Endothelial cell of umbilical vein (primary cell): ENCODE measurements around the gene SRD5A2. TPM values are rescaled to one million over a fixed set of nuclear protein-coding genes. Genes with fewer than 3 reads are reported as not detected.

ENCODE experiments used
- Bru-seq: library from RNA; stranded (reverse); fragments of 400-500 nt; gene quantifications from one replicate; lab custom pipeline; 2021; lab: Mats Ljungman, UMichigan
- BruChase-seq, 2 experiments: library from RNA; stranded (reverse); fragments of 400-500 nt; gene quantifications; one replicate each; lab custom pipeline; 2021; lab: Mats Ljungman, UMichigan
- BruUV-seq: library from RNA; stranded (reverse); fragments of 400-500 nt; replicated peaks from 2 replicates; lab custom pipeline; 2021; lab: Mats Ljungman, UMichigan
- CTCF ChIA-PET: fragments of 300-600, 350-600 bp; sonication (Branson Sonifier 250); formaldehyde crosslinking; loops from one replicate; lab custom pipeline; 2021; ENCODE audit warnings: antibody characterized with exemption, inconsistent platforms; lab: Charles Lee
- POLR2A ChIA-PET: fragments of 300-600, 350-600 bp; sonication (Branson Sonifier 250); formaldehyde crosslinking; loops from one replicate; lab custom pipeline; 2021; ENCODE audit warnings: antibody characterized with exemption, inconsistent platforms; lab: Charles Lee
- DNase-seq: peaks from one replicate; pipeline ENCODE4 v3.0.0-alpha.2; 2011; ENCODE audit warnings: low read depth, low spot score
- FAIRE-seq: peaks from 2 replicates; lab custom pipeline; 2011; peaks lifted over from hg19 to GRCh38; lab: Jason Lieb, UNC
- H2AFZ ChIP-seq: 2 replicates; pipeline ENCODE4 v1.6.0; 2012; ENCODE audit warnings: low read depth, low read length, control low read depth, inconsistent platforms
- H3K27ac ChIP-seq: 2 replicates; pipeline ENCODE4 v1.5.1; 2011; ENCODE audit warnings: low read depth, mild to moderate bottlenecking, control low read depth, low read length, moderate library complexity; ENCODE audit not compliant: insufficient read depth
- H3K27me3 ChIP-seq, 2 experiments: 2 replicates each; pipeline versions ENCODE4 v1.6.0 to v1.6.1; 2011; ENCODE audit warnings: low read length in 2 of 2, mixed read lengths in 1 of 2; ENCODE audit not compliant: control insufficient read depth in 2 of 2, insufficient read depth in 2 of 2
- H3K36me3 ChIP-seq, 2 experiments: 2 replicates in 1 of 2; 3 replicates in 1 of 2; pipeline ENCODE4 v1.5.1; 2011; ENCODE audit warnings: low read length in 2 of 2, mild to moderate bottlenecking in 1 of 2, moderate library complexity in 1 of 2; ENCODE audit not compliant: control insufficient read depth in 2 of 2, insufficient read depth in 2 of 2; ENCODE audit errors: extremely low read depth in 1 of 2
- H3K4me1 ChIP-seq: 3 replicates; pipeline ENCODE4 v1.5.1; 2011; ENCODE audit warnings: mild to moderate bottlenecking, low read length; ENCODE audit not compliant: control insufficient read depth, insufficient read depth; ENCODE audit errors: extremely low read depth
- H3K4me2 ChIP-seq: 2 replicates; pipeline ENCODE4 v1.6.1; 2011; ENCODE audit warnings: low read length, control low read depth, mixed read lengths; ENCODE audit not compliant: insufficient read depth
- H3K4me3 ChIP-seq, 3 experiments: fragments of 200-600 bp in 1 of 3; sonication (generic), shearing (Covaris generic) in 1 of 3; replicated peaks in 1 of 3; 2 replicates each; pipeline ENCODE4 v1.5.1; 2011 to 2016; ENCODE audit warnings: control low read depth in 3 of 3, low read length in 3 of 3, mild to moderate bottlenecking in 2 of 3, inconsistent platforms in 1 of 3, low read depth in 1 of 3, moderate library complexity in 1 of 3; ENCODE audit not compliant: insufficient read depth in 1 of 3
- H3K79me2 ChIP-seq: 2 replicates; pipeline ENCODE4 v1.6.0; 2012; ENCODE audit warnings: low read length, inconsistent platforms; ENCODE audit not compliant: control insufficient read depth, insufficient read depth
- H3K9ac ChIP-seq: replicated peaks from 2 replicates; pipeline ENCODE3; 2011; ENCODE audit warnings: low read length, control low read depth; ENCODE audit not compliant: insufficient read depth; ENCODE audit errors: extremely low read depth
- H3K9me1 ChIP-seq: replicated peaks from 3 replicates; pipeline ENCODE4 v1.6.0; 2011; ENCODE audit warnings: mild to moderate bottlenecking, low read length; ENCODE audit not compliant: control insufficient read depth, insufficient read depth; ENCODE audit errors: extremely low read depth
- H3K9me3 ChIP-seq: replicated peaks from 2 replicates; pipeline ENCODE4 v1.5.1; 2012; ENCODE audit warnings: low read length, inconsistent platforms; ENCODE audit not compliant: control insufficient read depth, insufficient read depth
- H4K20me1 ChIP-seq: replicated peaks from 2 replicates; pipeline ENCODE3; 2011; ENCODE audit warnings: mild to moderate bottlenecking, low read length; ENCODE audit not compliant: control insufficient read depth, insufficient read depth; ENCODE audit errors: extremely low read depth
- EZH2 ChIP-seq: IDR thresholded peaks from 2 replicates; pipeline ENCODE4 v1.6.1; 2012; ENCODE audit warnings: borderline replicate concordance, low read depth, mild to moderate bottlenecking, moderate library complexity, low read length, inconsistent platforms; ENCODE audit not compliant: severe bottlenecking
- FOS ChIP-seq: IDR thresholded peaks from 2 replicates; pipeline ENCODE4 v1.6.1; 2011; ENCODE audit warnings: mild to moderate bottlenecking, low read length, moderate library complexity, borderline replicate concordance; ENCODE audit not compliant: insufficient read depth
- GATA2 ChIP-seq: IDR thresholded peaks from 2 replicates; pipeline ENCODE4 v1.7.0; 2011; ENCODE audit warnings: low read depth, mild to moderate bottlenecking, moderate library complexity, mixed read lengths, low read length; ENCODE audit not compliant: insufficient read length, insufficient read depth
- JUN ChIP-seq: IDR thresholded peaks from 2 replicates; pipeline ENCODE4 v1.6.1; 2011; ENCODE audit warnings: borderline replicate concordance, low read depth; ENCODE audit not compliant: insufficient read length, insufficient read depth
- POLR2A ChIP-seq: IDR thresholded peaks from 2 replicates; pipeline ENCODE4 v1.6.1; 2012; ENCODE audit warnings: low read depth, mild to moderate bottlenecking, control low read depth, low read length
- POLR2AphosphoS5 ChIP-seq: IDR thresholded peaks from 2 replicates; pipeline ENCODE4 v1.6.1; 2012; ENCODE audit warnings: low read depth, mild to moderate bottlenecking, control low read depth, low read length, moderate library complexity; ENCODE audit not compliant: insufficient read depth
- dilution Hi-C: fragments of 300-500 bp; cut with MboI; formaldehyde crosslinking; loops from one replicate; pipeline ENCODE4 v1.15.0; 2019; ENCODE audit warnings: low sequenced_read_pairs; ENCODE audit not compliant: extremely low pct_ligation_motif_present
- intact Hi-C: fragments of 100-400 bp; cut with micrococcal nuclease; formaldehyde crosslinking; loops from one replicate; pipeline ENCODE4 v1.10.0; 2022
- long read RNA-seq: library from polyadenylated mRNA; stranded (forward); transcript quantifications from one replicate; pipeline ENCODE4 v2.0.0, GENCODE V29; 2021
- polyA minus RNA-seq, 3 experiments: library from RNA; depleted of rRNA, polyadenylated mRNA; stranded (reverse); fragments of >200 nt; gene quantifications; 1 replicate in 1 of 3; 2 replicates in 2 of 3; pipeline ENCODE4 v1.2.3, GENCODE V29; 2011
- polyA plus RNA-seq, 4 experiments: library from polyadenylated mRNA; depleted of rRNA in 3 of 4; stranded (reverse) in 3 of 4; unstranded in 1 of 4; fragments of >200 nt; gene quantifications; 2 replicates each; pipeline versions ENCODE4 v1.2.1 to v1.2.3, GENCODE V29; 2011 to 2012; ENCODE audit warnings: missing spikeins in 1 of 4
- total RNA-seq: library from RNA; stranded (reverse); gene quantifications from 2 replicates; pipeline ENCODE4 v1.2.3, GENCODE V29; 2021
- TF ChIP-seq, protein P1 (sequence below), 2 donors: IDR thresholded peaks; 1 replicate in 1 of 2; 2 replicates in 1 of 2; pipeline ENCODE4 v1.5.1; 2011; ENCODE audit warnings: low read length in 2 of 2, mild to moderate bottlenecking in 2 of 2, moderate library complexity in 2 of 2, control low read depth in 1 of 2, inconsistent platforms in 1 of 2, low read depth in 1 of 2; ENCODE audit not compliant: insufficient read depth in 1 of 2; ENCODE audit errors: extremely low read depth in 1 of 2

Gene SRD5A2
- total RNA-seq (not detected in 2 replicates), polyA plus RNA-seq (not detected in 2 replicates), polyA minus RNA-seq (not detected in 2 replicates), Bru-seq, nascent RNA (percentile 6 among the genes with signal in this experiment), BruChase-seq, experiment 1, labeled RNA remaining after a 6-hour chase (percentile 16 among the genes with signal in this experiment), BruChase-seq, experiment 2, labeled RNA remaining after a 2-hour chase (percentile 18 among the genes with signal in this experiment)
- polyA plus RNA-seq (2011; cell fraction: cytosol; rRNA removed): not detected in 2 replicates
- polyA plus RNA-seq (2011; cell fraction: nucleus; rRNA removed): not detected in 2 replicates
- polyA plus RNA-seq (2012): not detected in 2 replicates
- polyA minus RNA-seq (2011; cell fraction: cytosol; rRNA and poly(A)+ RNA removed): not detected
- not detected in 2 replicates for polyA minus RNA-seq (2011; cell fraction: nucleus; rRNA and poly(A)+ RNA removed)
- long read RNA-seq: 0 reads

DNA sequence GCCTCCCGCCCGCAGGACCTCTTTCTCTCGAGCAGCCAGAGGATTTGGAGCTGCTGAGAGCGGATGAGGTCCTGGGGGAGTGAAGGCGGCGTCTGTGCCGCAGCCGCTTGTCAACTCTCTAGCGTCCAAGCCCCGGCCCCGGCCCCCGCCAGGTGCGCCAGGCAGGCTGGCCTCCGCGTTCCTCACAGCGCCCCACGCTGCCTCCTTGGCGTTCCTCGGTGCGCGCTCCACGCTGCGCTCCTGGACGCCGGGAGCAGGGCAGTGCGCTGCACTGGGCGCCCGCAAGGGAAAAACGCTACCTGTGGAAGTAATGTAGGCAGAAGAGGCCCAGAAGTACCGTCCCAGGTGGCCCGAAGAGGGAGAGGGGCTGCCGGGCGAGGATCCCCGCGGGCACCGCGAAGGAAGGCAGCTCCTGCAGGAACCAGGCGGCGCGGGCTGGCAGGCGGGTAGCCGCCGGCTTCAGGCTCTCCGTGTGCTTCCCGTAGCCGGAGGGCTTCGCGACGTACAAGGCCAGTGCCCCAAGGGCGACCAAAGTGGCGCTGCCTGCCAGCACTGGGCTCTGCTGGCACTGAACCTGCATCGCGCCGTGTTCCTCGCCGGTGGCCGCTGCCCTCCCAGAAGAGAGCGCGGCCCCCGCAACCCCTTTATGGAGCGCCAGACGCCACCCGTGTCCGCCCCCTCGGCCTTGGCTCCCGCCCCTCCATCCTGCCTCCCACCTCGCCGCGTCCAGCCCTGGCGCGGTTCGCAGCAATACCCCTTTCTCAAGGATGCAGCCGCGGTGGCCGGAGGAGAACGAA lies at the start of gene SRD5A2:
Gene SRD5A2, minus strand, starts transcription at position 618 of the 797 bp plus-strand sequence. Its CDS starts 38 bp downstream, at position 580.
- BruUV-seq: no TSS peak
- Histone ChIP-seq H3K9ac (no peak within 1 kb of the TSS), H2AFZ (no peak within 1 kb of the TSS), H3K36me3 (no peaks in the 10 kb centered on the region), H3K27ac (no peak within 1 kb of the TSS), H3K79me2 (no peaks in the 10 kb centered on the region), H3K9me1 (no peaks in the 10 kb centered on the region), H4K20me1 (no peaks in the 10 kb centered on the region), H3K4me3 (no peak within 1 kb of the TSS), H3K4me1 (no peaks in the 10 kb centered on the region), H3K4me2 (no peak within 1 kb of the TSS), H3K9me3 (no peaks in the 10 kb centered on the region), H3K27me3 (no peaks in the 10 kb centered on the region)
- POLR2A ChIA-PET: no interaction called here
- CTCF ChIA-PET: no interaction called here
- no peak for DNase-seq
- FAIRE-seq: no peak
- intact Hi-C loops: no loop called here
- TF ChIP-seq, protein P1, sequence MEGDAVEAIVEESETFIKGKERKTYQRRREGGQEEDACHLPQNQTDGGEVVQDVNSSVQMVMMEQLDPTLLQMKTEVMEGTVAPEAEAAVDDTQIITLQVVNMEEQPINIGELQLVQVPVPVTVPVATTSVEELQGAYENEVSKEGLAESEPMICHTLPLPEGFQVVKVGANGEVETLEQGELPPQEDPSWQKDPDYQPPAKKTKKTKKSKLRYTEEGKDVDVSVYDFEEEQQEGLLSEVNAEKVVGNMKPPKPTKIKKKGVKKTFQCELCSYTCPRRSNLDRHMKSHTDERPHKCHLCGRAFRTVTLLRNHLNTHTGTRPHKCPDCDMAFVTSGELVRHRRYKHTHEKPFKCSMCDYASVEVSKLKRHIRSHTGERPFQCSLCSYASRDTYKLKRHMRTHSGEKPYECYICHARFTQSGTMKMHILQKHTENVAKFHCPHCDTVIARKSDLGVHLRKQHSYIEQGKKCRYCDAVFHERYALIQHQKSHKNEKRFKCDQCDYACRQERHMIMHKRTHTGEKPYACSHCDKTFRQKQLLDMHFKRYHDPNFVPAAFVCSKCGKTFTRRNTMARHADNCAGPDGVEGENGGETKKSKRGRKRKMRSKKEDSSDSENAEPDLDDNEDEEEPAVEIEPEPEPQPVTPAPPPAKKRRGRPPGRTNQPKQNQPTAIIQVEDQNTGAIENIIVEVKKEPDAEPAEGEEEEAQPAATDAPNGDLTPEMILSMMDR (IDR thresholded peaks at IDR 0.05; ENCODE audit: extremely low read depth in 1 of 2, insufficient read depth in 1 of 2, low read depth in 1 of 2, low read length in 2 of 2): no peak
- no peak for TF ChIP-seq FOS
- TF ChIP-seq POLR2A: no peak
- no peak for TF ChIP-seq POLR2AphosphoS5
- peak; percentile 40 for TF ChIP-seq EZH2
- TF ChIP-seq GATA2: no peak
- TF ChIP-seq JUN: no peak
- dilution Hi-C loops: no loop called here
